22Rv1 (cell line): Measurements from ENCODE around the gene RAB3A.

Source experiments
- CTCF ChIP-seq: fragments of 450-650 bp; IDR thresholded peaks from 2 replicates; pipeline ENCODE4 v1.5.1; 2017; ENCODE audit warnings: mild to moderate bottlenecking
- ZFX ChIP-seq: fragments of 450-650 bp; IDR thresholded peaks from 2 replicates; pipeline ENCODE4 v1.6.1; 2017; ENCODE audit warnings: antibody characterized with exemption, borderline replicate concordance

- TF ChIP-seq CTCF (no peak), ZFX (no peak)
These were observed 1.5 kb downstream of the RAB3A start for GRCh38 chr19:18202397-18202777.
